Measurements from ENCODE around the gene RBM3. TPM values are rescaled to one million over a fixed set of nuclear protein-coding genes. Genes with fewer than 3 reads are reported as not detected.

RBM3 gene
- total RNA-seq, 1 experiment from 2014 or later, result 375 TPM

DNA sequence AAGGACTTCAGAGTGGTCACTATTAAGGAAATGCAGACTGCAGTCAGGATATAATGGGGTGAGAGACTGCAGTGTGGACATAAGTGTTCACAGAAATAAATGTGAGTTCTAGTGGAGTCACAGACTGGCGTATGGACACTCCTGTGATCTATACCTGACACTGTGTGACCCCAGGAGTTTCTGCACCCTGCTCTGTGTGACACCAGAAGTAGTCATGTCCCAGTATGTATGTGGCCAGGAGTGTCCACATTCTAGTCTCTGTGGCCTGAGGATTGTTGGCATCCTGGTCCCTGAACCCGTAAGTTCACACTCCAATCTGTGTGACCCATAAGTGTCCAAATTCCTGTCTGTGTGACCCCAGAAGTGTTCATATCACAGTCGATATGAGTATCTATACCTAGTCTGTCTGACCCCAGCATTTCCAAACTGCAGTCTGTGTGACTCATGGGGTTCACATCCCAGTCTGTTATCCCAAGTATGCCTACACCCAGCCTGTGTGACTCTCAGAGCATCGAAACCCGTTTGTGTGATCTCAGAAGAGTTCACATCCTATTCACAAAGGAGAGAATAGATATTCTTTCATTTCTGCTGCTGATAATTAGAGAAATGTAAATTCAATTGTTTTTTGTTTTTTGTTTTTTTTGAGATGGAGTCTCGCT is 39.3 kb downstream of the RBM3 start:
- Histone ChIP-seq H3K9ac (ENCODE audit: low read length) (no peak overlapping the region), H3K4me1 (ENCODE audit: insufficient read depth, low read length) (no peaks in the 10 kb centered on the region), H4K20me1 (ENCODE audit: low read length) (no peaks in the 10 kb centered on the region), H3K9me3 (ENCODE audit: low read length) (no peaks in the 10 kb centered on the region), H3K36me3 (ENCODE audit: low read depth, low read length) (no peaks in the 10 kb centered on the region), H3K4me2 (ENCODE audit: low read length) (no peak overlapping the region), H3K9me2 (replicated peaks; ENCODE audit: low read length) (no peaks in the 10 kb centered on the region), H3F3A (ENCODE audit: low read length, unreplicated experiment) (no peaks in the 10 kb centered on the region), H3K27ac (ENCODE audit: low read length) (no peak overlapping the region), H3K79me2 (ENCODE audit: low read length) (no peaks in the 10 kb centered on the region), H3K27me3 (ENCODE audit: low read length) (no peaks in the 10 kb centered on the region), H2AFZ (ENCODE audit: low read length) (no peak overlapping the region), H3K4me3 (ENCODE audit: low read length) (no peak overlapping the region)
- intact Hi-C loops (cut with micrococcal nuclease), result no loop called here
- DNase-seq, result no peak
- BruUV-seq (replicated peaks), result no TSS peak
- TF ChIP-seq EZH2 (IDR thresholded peaks at IDR 0.05; ENCODE audit: low read length, unreplicated experiment) (no peak), EZH2phosphoT487 (IDR thresholded peaks at IDR 0.05; ENCODE audit: borderline replicate concordance, low read length) (no peak)
- TF ChIP-seq, protein P1, sequence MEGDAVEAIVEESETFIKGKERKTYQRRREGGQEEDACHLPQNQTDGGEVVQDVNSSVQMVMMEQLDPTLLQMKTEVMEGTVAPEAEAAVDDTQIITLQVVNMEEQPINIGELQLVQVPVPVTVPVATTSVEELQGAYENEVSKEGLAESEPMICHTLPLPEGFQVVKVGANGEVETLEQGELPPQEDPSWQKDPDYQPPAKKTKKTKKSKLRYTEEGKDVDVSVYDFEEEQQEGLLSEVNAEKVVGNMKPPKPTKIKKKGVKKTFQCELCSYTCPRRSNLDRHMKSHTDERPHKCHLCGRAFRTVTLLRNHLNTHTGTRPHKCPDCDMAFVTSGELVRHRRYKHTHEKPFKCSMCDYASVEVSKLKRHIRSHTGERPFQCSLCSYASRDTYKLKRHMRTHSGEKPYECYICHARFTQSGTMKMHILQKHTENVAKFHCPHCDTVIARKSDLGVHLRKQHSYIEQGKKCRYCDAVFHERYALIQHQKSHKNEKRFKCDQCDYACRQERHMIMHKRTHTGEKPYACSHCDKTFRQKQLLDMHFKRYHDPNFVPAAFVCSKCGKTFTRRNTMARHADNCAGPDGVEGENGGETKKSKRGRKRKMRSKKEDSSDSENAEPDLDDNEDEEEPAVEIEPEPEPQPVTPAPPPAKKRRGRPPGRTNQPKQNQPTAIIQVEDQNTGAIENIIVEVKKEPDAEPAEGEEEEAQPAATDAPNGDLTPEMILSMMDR (conservative IDR thresholded peaks at IDR 0.05; ENCODE audit: low read depth, low read length), result no peak
- CTCF ChIA-PET, result no interaction called here
- POLR2A ChIA-PET (ENCODE audit: unreplicated experiment), result no interaction called here
- no peak for ATAC-seq

DNA sequence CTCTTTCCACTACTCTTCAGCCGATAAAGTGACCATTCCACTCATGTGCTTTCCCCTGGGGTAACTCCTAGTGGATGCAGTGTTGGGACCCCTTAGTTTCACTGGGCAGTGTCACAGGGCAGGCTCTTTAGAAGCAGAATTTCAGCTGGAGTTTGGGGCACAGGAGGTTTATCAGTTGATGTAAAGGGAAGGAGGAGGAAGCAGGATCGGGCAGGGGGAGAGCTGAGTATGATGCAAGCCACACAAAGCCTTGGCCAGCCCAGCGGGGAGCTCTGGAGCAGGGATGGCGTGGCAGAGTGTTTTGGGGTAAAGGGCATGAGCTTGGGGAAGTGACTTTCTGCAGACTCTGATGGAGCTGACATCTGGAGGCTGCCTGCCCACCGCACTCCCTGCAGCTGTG is 42.3 kb downstream of the RBM3 start:
- BruUV-seq (replicated peaks), result no TSS peak
- POLR2A ChIA-PET (ENCODE audit: unreplicated experiment), result no interaction called here
- TF ChIP-seq EZH2phosphoT487 (IDR thresholded peaks at IDR 0.05; ENCODE audit: borderline replicate concordance, low read length) (no peak), EZH2 (IDR thresholded peaks at IDR 0.05; ENCODE audit: low read length, unreplicated experiment) (no peak)
- TF ChIP-seq, protein P1 (conservative IDR thresholded peaks at IDR 0.05; ENCODE audit: low read depth, low read length), result no peak
- no peak overlapping the region for H2AFZ ChIP-seq (ENCODE audit: low read length)
- H3K79me2 ChIP-seq (ENCODE audit: low read length), result no peaks in the 10 kb centered on the region
- H4K20me1 ChIP-seq (ENCODE audit: low read length), result no peaks in the 10 kb centered on the region
- H3K4me2 ChIP-seq (ENCODE audit: low read length), result no peak overlapping the region
- ATAC-seq (no peak), DNase-seq (no peak)
- no peak overlapping the region for H3K9ac ChIP-seq (ENCODE audit: low read length)
- H3K4me3 ChIP-seq (ENCODE audit: low read length), result no peak overlapping the region
- CTCF ChIA-PET, result interaction anchor here (0.5 kb wide), 1 partner anchor 20 kb away, joined by 3 read pairs; no protein-coding TSS in a partner anchor
- H3K36me3 ChIP-seq (ENCODE audit: low read depth, low read length), result no peaks in the 10 kb centered on the region
- H3K27me3 ChIP-seq (ENCODE audit: low read length), result no peaks in the 10 kb centered on the region
- H3F3A ChIP-seq (ENCODE audit: low read length, unreplicated experiment), result no peaks in the 10 kb centered on the region
- intact Hi-C loops (cut with micrococcal nuclease), result no loop called here
- no peaks in the 10 kb centered on the region for H3K9me2 ChIP-seq (replicated peaks; ENCODE audit: low read length)
- H3K9me3 ChIP-seq (ENCODE audit: low read length), result no peaks in the 10 kb centered on the region
- no peak overlapping the region for H3K27ac ChIP-seq (ENCODE audit: low read length)
- H3K4me1 ChIP-seq (ENCODE audit: insufficient read depth, low read length), result no peaks in the 10 kb centered on the region

DNA sequence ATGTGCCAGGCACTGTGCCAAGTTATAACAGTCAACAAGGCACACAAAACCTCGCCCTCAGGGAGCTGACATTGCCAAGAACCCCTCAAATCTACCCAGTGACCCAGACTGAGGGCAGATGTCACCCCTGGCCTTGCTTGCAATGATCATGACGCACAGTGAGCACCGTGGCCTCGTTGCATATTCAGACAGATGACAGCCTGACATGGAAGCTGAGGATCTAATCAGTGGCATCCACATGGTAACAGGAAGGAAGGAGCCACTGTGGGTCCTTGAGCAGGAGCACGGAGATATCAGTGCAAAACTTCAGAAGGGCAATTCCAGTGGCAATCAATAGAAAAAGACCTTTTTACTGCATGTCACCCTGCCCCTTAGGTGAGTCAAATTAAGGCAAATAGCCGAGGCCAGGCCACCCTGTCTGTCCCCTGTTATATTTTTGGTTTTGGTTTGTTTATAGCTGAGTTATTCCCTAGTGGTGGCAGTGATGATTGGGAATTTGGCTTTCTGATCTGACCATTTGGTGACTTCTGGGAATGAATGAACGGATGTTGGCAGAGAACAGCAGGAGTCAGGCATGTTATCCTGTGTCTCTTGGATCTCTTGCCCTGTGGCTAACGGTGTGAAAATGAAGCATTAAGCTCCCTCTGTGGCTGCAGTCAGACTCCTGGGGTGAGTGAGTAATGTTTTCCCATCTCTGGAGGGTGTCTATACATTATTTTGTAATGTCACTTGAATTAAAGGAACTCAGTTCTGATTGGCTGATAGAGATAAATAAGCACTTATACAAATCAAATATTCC is 43.5 kb downstream of the RBM3 start:
- ChIA-PET POLR2A (ENCODE audit: unreplicated experiment) (interaction anchor here (0.6 kb wide), 1 partner anchor 1019 kb away, joined by 4 read pairs; no protein-coding TSS in a partner anchor), CTCF (no interaction called here)

More for the DNA sequence above, 43.5 kb downstream of the RBM3 start:
- Histone ChIP-seq H3K4me2 (ENCODE audit: low read length) (no peak overlapping the region), H3K27me3 (ENCODE audit: low read length) (no peaks in the 10 kb centered on the region), H3F3A (ENCODE audit: low read length, unreplicated experiment) (no peaks in the 10 kb centered on the region), H3K9ac (ENCODE audit: low read length) (no peak overlapping the region), H3K9me2 (replicated peaks; ENCODE audit: low read length) (no peaks in the 10 kb centered on the region), H3K79me2 (ENCODE audit: low read length) (no peaks in the 10 kb centered on the region), H3K27ac (ENCODE audit: low read length) (no peak overlapping the region), H2AFZ (ENCODE audit: low read length) (no peak overlapping the region), H3K36me3 (ENCODE audit: low read depth, low read length) (no peaks in the 10 kb centered on the region), H3K9me3 (ENCODE audit: low read length) (no peaks in the 10 kb centered on the region), H4K20me1 (ENCODE audit: low read length) (no peaks in the 10 kb centered on the region), H3K4me3 (ENCODE audit: low read length) (no peak overlapping the region), H3K4me1 (ENCODE audit: insufficient read depth, low read length) (no peaks in the 10 kb centered on the region)
- no TSS peak for BruUV-seq (replicated peaks)
- DNase-seq, result no peak
- intact Hi-C loops (cut with micrococcal nuclease), result no loop called here
- TF ChIP-seq, protein P1 (conservative IDR thresholded peaks at IDR 0.05; ENCODE audit: low read depth, low read length), result no peak
- TF ChIP-seq EZH2 (IDR thresholded peaks at IDR 0.05; ENCODE audit: low read length, unreplicated experiment) (no peak), EZH2phosphoT487 (IDR thresholded peaks at IDR 0.05; ENCODE audit: borderline replicate concordance, low read length) (no peak)
- ATAC-seq, result no peak
